HG03108 (cell line): Measurements from ENCODE around the gene CHCT1.
"Not testable (repeated sequence)": the region's sequence is repeated elsewhere in the genome, so short reads cannot be mapped to it uniquely, and the experiment has no call there.

Experiments used
- ATAC-seq: cut with Tn5 transposase; IDR thresholded peaks from one replicate; pipeline ENCODE4 v1.9.1; 2021; ENCODE audit warnings: moderate library complexity; ENCODE audit not compliant: unreplicated experiment

CHCT1 gene

GRCh38 chr17:60398227-60398959 lies 23.9 kb upstream of the CHCT1 start:
- ATAC-seq = peak; percentile 66

GRCh38 chr17:60401819-60402218 lies 20.5 kb upstream of the CHCT1 start:
- ATAC-seq = no peak

- ATAC-seq = no peak
Measured at GRCh38 chr17:60403523-60403810, 18.8 kb upstream of the CHCT1 start.

- ATAC-seq = no peak
Measured at GRCh38 chr17:60403962-60404361, 18.3 kb upstream of the CHCT1 start.

- ATAC-seq = no peak
Measured at GRCh38 chr17:60406887-60407286, 15.4 kb upstream of the CHCT1 start.

- ATAC-seq = no peak
Measured at GRCh38 chr17:60410001-60410400, 12.3 kb upstream of the CHCT1 start.

- ATAC-seq = no peak
Measured at GRCh38 chr17:60412701-60413100, 9.6 kb upstream of the CHCT1 start.

GRCh38 chr17:60415146-60415545 lies 7.1 kb upstream of the CHCT1 start:
- no peak for ATAC-seq

- ATAC-seq = no peak
Measured at GRCh38 chr17:60416368-60416925, 5.8 kb upstream of the CHCT1 start.

GRCh38 chr17:60419003-60419402 lies 3.3 kb upstream of the CHCT1 start:
- ATAC-seq = not testable (repeated sequence)

- not testable (repeated sequence) for ATAC-seq
Measured at GRCh38 chr17:60419875-60420274, 2.4 kb upstream of the CHCT1 start.

GRCh38 chr17:60421273-60422161 lies 772 bp upstream of the CHCT1 start:
- peak; percentile 84 for ATAC-seq

- ATAC-seq = no peak
Measured at GRCh38 chr17:60423865-60424264, 1.6 kb downstream of the CHCT1 start.

- ATAC-seq = no peak
Measured at GRCh38 chr17:60425626-60426025, 3.3 kb downstream of the CHCT1 start.

- ATAC-seq = no peak
Measured at GRCh38 chr17:60426596-60426995, 4.3 kb downstream of the CHCT1 start.

- ATAC-seq = not testable (repeated sequence)
Measured at GRCh38 chr17:60428491-60428890, 6.2 kb downstream of the CHCT1 start.

- not testable (repeated sequence) for ATAC-seq
Measured at GRCh38 chr17:60430561-60430960, 8.3 kb downstream of the CHCT1 start.

- ATAC-seq = not testable (repeated sequence)
Measured at GRCh38 chr17:60433021-60433997, 11.0 kb downstream of the CHCT1 start.

GRCh38 chr17:60435244-60436167 lies 13.2 kb downstream of the CHCT1 start:
- no peak for ATAC-seq

- no peak for ATAC-seq
Measured at GRCh38 chr17:60436676-60437075, 14.4 kb downstream of the CHCT1 start.
